ENCODE data around the gene FARP1.
A peak's percentile ranks its signal among the peaks of the same experiment; 100 is the strongest.

Gene FARP1

DNA sequence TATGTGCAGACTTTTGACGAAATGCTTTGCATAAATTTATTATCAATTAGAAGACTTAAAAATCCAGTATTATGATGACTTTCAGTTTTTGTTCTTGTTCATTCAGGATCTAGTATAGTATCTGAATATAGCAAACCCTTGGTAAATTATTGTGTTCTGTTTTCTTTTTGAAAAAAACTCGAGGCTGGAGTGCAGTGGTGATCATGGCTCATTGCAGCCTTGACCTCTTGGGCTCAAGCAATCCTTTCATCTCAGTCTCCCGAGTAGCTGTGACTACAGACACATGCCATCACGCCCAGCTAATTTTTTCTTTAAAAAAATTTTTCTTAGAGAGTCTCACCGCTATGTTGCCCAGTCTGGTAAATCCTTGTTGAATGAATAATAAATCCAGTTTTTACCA, 4.6 kb downstream of the FARP1 start:
- no peak for DNase-seq (ENCODE audit: insufficient read length, low spot score)
- no peak for FAIRE-seq
- TF ChIP-seq, protein P1, sequence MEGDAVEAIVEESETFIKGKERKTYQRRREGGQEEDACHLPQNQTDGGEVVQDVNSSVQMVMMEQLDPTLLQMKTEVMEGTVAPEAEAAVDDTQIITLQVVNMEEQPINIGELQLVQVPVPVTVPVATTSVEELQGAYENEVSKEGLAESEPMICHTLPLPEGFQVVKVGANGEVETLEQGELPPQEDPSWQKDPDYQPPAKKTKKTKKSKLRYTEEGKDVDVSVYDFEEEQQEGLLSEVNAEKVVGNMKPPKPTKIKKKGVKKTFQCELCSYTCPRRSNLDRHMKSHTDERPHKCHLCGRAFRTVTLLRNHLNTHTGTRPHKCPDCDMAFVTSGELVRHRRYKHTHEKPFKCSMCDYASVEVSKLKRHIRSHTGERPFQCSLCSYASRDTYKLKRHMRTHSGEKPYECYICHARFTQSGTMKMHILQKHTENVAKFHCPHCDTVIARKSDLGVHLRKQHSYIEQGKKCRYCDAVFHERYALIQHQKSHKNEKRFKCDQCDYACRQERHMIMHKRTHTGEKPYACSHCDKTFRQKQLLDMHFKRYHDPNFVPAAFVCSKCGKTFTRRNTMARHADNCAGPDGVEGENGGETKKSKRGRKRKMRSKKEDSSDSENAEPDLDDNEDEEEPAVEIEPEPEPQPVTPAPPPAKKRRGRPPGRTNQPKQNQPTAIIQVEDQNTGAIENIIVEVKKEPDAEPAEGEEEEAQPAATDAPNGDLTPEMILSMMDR (IDR thresholded peaks at IDR 0.05; ENCODE audit: insufficient read depth, missing control alignments): no peak

DNA sequence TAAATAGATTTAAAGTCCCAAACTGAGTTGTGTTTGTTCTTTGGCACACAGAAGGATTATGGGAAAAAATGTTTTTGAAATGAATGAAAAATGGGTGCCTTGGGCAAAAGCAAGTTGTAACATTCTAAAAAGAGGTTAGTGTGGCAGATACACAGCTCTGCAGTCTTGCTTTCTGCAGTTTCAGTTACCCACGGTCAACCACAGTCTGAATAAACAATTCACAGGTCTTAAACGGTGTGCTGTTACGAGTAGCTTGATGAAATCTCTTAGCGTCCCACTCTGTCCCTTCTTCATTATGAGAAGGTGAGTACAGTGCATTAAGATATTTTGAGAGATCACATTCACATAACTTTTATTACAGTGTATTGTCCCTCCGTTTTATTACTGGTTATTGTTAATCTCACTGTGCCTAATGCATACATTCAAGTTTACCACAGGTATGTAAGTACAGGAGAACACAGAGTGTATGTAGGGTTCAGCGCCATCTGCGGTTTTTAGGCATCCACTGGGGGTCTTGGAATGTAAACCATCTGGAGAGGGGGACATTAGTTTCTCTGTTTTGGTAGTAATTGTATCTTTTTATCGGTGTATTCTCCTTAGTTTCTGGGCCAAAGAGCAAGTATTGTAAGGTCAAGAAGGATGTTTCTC, 8.1 kb downstream of the FARP1 start:
- no peak for DNase-seq (ENCODE audit: insufficient read length, low spot score)
- TF ChIP-seq, protein P1 (IDR thresholded peaks at IDR 0.05; ENCODE audit: insufficient read depth, missing control alignments): no peak
- peak; percentile 68 for FAIRE-seq

DNA sequence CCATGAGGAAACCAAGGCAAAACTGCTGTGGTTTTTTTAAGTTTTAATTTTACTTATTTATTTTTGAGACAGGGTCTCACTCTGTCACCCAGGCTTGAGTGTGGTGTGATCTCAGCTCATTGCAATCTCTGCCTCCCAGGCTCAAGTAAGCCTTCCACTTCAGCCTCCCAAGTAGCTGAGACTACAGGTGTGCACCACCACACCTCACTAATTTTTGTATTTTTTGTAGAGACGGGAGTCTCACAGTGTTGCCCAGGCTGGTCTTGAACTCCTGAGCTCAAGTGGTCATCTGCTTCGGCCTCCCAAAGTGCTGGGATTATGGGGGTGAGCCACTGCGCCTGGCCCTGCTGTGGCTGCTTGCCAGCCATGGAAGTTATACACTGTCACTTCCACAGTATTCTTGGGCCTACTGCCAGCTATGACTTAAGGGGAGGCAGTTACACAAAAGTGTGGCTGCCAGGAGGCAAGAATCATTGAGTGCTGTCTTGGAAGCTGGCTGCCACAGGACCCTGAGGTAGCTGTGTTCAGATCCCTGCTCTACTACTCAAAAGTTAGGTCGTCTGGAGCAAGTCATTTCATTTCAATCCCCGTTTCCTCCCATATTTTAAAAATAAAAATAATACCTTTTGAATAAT, 12.7 kb downstream of the FARP1 start:
- TF ChIP-seq, protein P1 (IDR thresholded peaks at IDR 0.05; ENCODE audit: insufficient read depth, missing control alignments): no peak
- DNase-seq (ENCODE audit: insufficient read length, low spot score): no peak
- FAIRE-seq: no peak

DNA sequence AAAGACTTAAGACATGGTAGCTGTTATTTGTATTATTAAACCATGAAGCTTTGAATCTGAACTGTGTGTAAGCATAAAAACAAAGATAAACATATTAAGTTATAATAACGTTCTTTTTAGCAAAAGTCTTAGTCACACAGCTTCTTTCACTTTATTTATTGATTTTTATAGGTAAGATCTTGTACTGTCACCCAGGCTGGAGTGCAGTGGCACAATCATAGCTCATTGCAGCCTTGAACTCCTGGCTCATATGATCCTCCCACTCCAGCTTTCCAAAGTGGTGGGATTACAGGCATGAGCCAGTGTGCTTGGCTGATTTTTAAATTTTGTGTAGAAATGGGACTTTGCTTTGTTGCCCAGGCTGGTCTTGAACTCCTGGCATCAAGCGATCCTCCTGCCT, 13.4 kb downstream of the FARP1 start:
- FAIRE-seq (no peak), DNase-seq (ENCODE audit: insufficient read length, low spot score) (no peak)
- TF ChIP-seq, protein P1 (IDR thresholded peaks at IDR 0.05; ENCODE audit: insufficient read depth, missing control alignments): no peak

DNA sequence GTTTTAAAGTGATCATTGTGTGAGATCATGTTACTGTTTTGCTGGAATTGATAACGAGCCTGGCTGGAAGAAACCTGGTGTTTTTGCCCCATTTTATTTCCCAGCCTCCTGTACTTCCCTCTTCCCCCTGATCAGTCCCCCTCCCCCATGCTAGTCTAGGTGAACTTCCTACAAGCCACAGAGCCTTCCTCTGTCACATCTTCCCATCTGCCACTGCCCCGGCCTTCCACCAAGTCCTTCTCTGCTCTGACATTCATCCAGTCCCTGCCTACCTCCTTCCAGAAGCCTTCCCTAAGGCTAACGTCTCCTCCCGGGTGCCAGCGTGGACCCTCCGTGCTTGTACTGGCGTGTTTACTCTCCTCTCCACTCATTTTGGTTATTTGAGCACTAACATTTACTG, 14.3 kb downstream of the FARP1 start:
- TF ChIP-seq, protein P1 (IDR thresholded peaks at IDR 0.05; ENCODE audit: insufficient read depth, missing control alignments): no peak
- no peak for FAIRE-seq
- DNase-seq (ENCODE audit: insufficient read length, low spot score): no peak

DNA sequence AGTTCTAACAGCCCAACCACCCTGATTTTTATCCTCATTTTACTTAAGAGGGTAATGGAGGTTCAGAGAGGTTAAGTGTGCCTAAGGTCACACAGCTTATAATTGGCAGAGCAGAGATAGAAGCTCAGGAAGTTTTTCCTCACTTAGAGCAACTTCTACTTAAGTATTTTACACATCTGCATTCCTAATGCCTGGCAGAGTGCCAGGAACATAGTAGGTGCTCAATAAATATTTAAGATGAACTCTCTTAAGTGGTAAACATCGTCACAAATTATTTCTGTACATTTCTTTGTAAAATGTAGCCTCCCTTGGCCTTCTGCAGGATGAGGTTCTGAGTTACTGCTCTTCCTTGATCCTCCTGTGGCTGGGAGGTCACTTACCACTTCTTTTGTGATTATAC, 14.7 kb downstream of the FARP1 start:
- TF ChIP-seq, protein P1 (IDR thresholded peaks at IDR 0.05; ENCODE audit: insufficient read depth, missing control alignments): no peak
- no peak for FAIRE-seq
- DNase-seq (ENCODE audit: insufficient read length, low spot score): no peak

DNA sequence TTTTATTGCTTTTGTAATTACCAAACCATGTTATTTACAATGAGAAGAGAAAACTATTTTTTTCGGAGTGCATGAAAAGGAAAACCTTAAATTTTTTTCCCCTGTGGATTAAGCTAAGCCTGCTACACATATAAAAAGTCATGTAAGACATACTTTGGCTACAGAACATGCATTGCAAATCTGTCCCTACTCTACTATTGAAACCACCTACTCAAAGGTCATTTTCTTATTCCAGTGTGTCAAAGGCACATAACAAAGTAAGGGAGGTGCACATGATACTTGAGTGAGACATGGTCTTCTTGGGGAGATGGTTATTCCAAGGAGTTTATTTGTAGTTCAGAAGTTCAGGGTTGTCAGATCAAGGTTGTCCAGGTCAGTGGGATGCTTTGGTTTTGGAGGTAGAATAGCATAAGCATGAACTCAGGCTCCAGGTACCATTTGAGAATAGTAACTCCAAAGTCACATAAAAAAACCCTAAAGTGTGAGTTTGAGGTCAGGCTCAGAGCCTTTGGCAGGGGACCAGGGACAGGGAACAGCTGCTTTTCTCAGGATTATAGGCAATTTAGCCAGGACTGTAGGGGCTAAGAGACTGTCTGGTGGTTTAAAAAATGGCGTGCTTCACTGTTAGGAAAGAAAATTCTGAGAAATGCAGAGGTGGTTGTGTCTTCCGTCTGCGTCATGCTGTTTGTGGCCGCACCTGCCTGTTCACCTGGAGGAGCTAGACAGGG, 15.4 kb downstream of the FARP1 start:
- FAIRE-seq (peak; percentile 67), DNase-seq (ENCODE audit: insufficient read length, low spot score) (no peak)
- TF ChIP-seq, protein P1 (IDR thresholded peaks at IDR 0.05; ENCODE audit: insufficient read depth, missing control alignments): no peak
